ENCODE measurements around the gene INPP5J.

INPP5J gene

DNA sequence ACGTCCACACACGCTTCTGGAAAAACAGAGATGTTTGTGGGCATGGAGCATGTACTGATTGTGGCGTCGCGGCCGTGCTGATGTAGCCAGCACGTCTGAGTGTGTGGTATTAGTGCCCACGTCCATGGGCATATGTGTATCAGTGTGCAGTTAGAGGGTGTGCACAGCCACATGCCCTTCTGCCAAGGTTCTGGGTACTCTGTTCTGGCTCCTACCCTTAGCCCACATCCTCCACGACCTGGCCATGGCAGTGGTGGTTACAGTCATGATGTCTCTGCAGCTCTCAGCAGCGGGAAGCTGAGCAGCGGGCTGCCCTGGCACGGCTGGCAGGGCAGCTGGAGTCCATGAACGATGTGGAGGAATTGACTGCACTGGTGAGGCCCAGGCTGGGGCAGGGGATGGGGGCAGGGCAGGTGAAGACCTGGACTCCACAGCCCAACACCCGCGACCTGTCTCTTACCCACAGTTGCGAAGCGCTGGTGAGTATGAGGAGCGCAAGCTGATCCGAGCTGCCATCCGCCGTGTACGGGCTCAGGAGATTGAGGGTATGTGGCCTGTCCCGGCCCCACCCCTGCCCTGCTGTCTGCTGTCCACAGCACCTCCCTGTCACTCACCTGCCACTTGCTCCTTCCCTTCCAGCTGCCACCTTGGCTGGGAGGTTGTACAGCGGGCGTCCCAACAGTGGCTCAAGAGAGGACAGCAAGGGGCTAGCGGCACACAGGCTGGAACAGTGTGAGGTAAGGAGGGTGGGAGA, 34.4 kb upstream of the INPP5J start:
- H3K79me2 ChIP-seq (ENCODE audit: control insufficient read depth, insufficient read depth, low read length, unreplicated experiment), result peaks cover 36% of the 10 kb centered on the region
- H3K4me1 ChIP-seq (ENCODE audit: control insufficient read depth, insufficient read depth, low read length, unreplicated experiment), result peaks cover 9% of the 10 kb centered on the region
- H3K27me3 ChIP-seq (ENCODE audit: insufficient read depth, low read length), result no peaks in the 10 kb centered on the region
- H3K36me3 ChIP-seq (ENCODE audit: insufficient read depth, low read length), result no peaks in the 10 kb centered on the region
- no peak overlapping the region for H2AFZ ChIP-seq (ENCODE audit: low read length, unreplicated experiment)
- no peak overlapping the region for H3K27ac ChIP-seq (ENCODE audit: low read depth, low read length)
- no peak overlapping the region for H3K4me3 ChIP-seq (ENCODE audit: low read depth, low read length)

GRCh38 chr22:31089160-31090100, 33.3 kb upstream of the INPP5J start:
- Histone ChIP-seq H3K27ac (ENCODE audit: low read depth, low read length) (no peak overlapping the region), H3K27me3 (ENCODE audit: insufficient read depth, low read length) (no peaks in the 10 kb centered on the region), H3K36me3 (ENCODE audit: insufficient read depth, low read length) (no peaks in the 10 kb centered on the region), H2AFZ (ENCODE audit: low read length, unreplicated experiment) (no peak overlapping the region), H3K4me3 (ENCODE audit: low read depth, low read length) (no peak overlapping the region), H3K4me1 (ENCODE audit: control insufficient read depth, insufficient read depth, low read length, unreplicated experiment) (peaks cover 3% of the 10 kb centered on the region), H3K79me2 (ENCODE audit: control insufficient read depth, insufficient read depth, low read length, unreplicated experiment) (peaks cover 26% of the 10 kb centered on the region)

GRCh38 chr22:31090217-31091085, 32.3 kb upstream of the INPP5J start:
- Histone ChIP-seq H3K27ac (ENCODE audit: low read depth, low read length) (no peak overlapping the region), H3K36me3 (ENCODE audit: insufficient read depth, low read length) (no peaks in the 10 kb centered on the region), H2AFZ (ENCODE audit: low read length, unreplicated experiment) (no peak overlapping the region), H3K4me1 (ENCODE audit: control insufficient read depth, insufficient read depth, low read length, unreplicated experiment) (peaks cover 3% of the 10 kb centered on the region), H3K27me3 (ENCODE audit: insufficient read depth, low read length) (no peaks in the 10 kb centered on the region), H3K79me2 (ENCODE audit: control insufficient read depth, insufficient read depth, low read length, unreplicated experiment) (peaks cover 19% of the 10 kb centered on the region), H3K4me3 (ENCODE audit: low read depth, low read length) (no peak overlapping the region)

DNA sequence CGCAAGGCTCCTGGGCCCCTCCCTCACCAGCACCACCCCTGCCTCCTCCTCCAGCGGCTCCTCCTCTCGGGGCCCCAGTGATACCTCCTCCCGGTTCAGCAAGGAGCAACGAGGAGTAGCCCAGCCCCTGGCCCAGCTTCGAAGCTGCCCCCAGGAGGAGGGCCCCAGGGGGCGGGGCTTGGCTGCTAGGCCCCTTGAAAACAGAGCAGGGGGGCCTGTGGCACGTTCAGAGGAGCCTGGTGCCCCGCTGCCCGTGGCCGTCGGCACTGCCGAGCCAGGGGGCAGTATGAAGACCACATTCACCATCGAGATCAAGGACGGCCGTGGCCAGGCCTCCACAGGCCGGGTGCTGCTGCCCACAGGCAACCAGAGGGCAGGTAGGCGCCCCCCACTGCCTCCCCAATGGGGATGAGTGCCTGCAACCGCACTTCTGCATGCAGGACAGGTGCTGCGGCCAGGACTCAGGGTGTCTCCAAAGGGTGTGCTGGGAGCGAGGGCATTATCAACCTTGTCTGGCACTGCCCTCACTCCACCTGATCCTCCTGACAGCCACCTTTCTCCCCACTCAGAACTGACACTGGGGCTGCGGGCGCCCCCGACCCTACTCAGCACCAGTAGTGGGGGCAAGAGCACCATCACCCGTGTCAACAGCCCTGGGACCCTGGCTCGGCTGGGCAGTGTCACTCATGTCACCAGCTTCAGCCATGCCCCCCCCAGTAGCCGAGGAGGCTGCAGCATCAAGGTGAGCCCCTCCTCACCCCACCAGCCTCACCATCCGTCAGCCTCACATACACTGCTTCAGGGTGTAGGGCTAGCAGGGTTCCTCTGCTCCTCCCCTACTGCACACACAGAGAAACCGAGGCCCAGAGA, 31.4 kb upstream of the INPP5J start:
- H2AFZ ChIP-seq (ENCODE audit: low read length, unreplicated experiment), result no peak overlapping the region
- H3K79me2 ChIP-seq (ENCODE audit: control insufficient read depth, insufficient read depth, low read length, unreplicated experiment), result peaks cover 10% of the 10 kb centered on the region
- no peak overlapping the region for H3K4me3 ChIP-seq (ENCODE audit: low read depth, low read length)
- H3K36me3 ChIP-seq (ENCODE audit: insufficient read depth, low read length), result no peaks in the 10 kb centered on the region
- H3K27ac ChIP-seq (ENCODE audit: low read depth, low read length), result no peak overlapping the region
- no peaks in the 10 kb centered on the region for H3K27me3 ChIP-seq (ENCODE audit: insufficient read depth, low read length)
- no peaks in the 10 kb centered on the region for H3K4me1 ChIP-seq (ENCODE audit: control insufficient read depth, insufficient read depth, low read length, unreplicated experiment)

- Histone ChIP-seq H3K27me3 (ENCODE audit: insufficient read depth, low read length) (no peaks in the 10 kb centered on the region), H3K79me2 (ENCODE audit: control insufficient read depth, insufficient read depth, low read length, unreplicated experiment) (peaks cover 4% of the 10 kb centered on the region), H3K36me3 (ENCODE audit: insufficient read depth, low read length) (no peaks in the 10 kb centered on the region), H2AFZ (ENCODE audit: low read length, unreplicated experiment) (no peak overlapping the region), H3K4me3 (ENCODE audit: low read depth, low read length) (no peak overlapping the region), H3K4me1 (ENCODE audit: control insufficient read depth, insufficient read depth, low read length, unreplicated experiment) (no peaks in the 10 kb centered on the region), H3K27ac (ENCODE audit: low read depth, low read length) (no peak overlapping the region)
Observed at GRCh38 chr22:31092161-31092560, 30.6 kb upstream of the INPP5J start.

DNA sequence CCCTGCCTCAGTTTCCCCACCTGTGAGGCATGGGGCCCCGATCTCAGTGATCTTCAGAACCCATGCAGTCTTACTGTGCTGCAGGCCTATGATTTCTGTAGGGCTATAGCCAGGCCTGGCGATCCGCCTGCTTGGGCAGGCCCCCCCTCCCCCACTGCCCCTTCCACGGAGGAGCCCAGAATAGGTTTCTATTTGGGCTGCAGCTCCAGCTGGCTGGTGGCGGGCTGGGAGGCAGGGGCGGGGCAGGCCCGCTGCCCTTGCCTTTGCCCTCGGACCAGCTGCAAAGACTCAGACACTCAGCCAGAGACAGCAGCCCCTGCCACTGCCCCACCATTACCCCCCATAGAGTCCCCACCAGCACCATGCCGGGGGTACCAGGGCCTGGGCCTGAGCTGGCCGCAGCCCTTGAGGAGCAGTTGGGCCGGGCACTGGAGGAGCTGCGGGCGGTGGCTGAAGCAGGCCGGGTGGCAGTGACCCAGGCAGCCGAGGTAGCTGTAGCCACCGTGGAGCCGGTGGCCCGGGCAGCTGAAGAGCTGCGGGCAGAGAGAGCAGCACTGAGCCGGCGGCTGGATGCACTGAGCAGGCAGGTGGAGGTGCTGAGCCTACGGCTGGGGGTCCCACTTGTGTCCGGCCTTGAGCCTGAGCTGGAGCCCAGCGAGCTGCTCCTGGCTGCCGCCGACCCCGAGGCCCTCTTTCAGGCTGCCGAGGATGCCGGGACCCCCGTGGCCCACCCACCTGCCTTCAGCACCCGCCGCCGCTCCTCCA, 29.5 kb upstream of the INPP5J start:
- Histone ChIP-seq H2AFZ (ENCODE audit: low read length, unreplicated experiment) (no peak overlapping the region), H3K36me3 (ENCODE audit: insufficient read depth, low read length) (no peaks in the 10 kb centered on the region), H3K4me3 (ENCODE audit: low read depth, low read length) (no peak overlapping the region), H3K4me1 (ENCODE audit: control insufficient read depth, insufficient read depth, low read length, unreplicated experiment) (no peaks in the 10 kb centered on the region), H3K79me2 (ENCODE audit: control insufficient read depth, insufficient read depth, low read length, unreplicated experiment) (no peaks in the 10 kb centered on the region), H3K27me3 (ENCODE audit: insufficient read depth, low read length) (no peaks in the 10 kb centered on the region), H3K27ac (ENCODE audit: low read depth, low read length) (no peak overlapping the region)

DNA sequence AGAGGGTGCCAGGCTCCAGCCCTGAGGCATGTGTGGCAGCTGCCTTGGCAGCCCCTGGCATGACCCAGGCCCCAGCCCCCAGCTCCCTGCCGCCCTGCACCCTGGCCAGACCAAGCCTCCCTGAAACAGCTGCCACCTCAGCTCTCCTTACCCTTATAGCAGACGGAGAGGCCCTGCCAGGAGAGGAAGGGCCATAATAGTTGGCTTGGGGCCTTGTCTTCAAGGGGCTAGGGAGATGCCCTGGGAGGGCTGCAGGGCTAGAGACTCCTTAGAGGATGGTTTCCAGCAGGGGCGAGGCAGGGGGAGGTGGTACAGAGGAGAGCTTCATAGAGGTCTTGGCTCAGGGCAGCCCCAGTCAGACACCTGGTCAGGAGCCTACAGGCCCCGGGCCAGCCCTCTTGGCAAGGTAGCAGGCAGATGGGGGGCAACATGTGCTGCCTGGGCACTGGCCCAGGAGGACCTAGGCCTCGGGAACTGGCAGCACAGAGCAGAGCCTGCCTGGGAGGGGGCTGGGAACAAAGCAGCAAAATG, 28.7 kb upstream of the INPP5J start:
- Histone ChIP-seq H3K36me3 (ENCODE audit: insufficient read depth, low read length) (no peaks in the 10 kb centered on the region), H3K4me3 (ENCODE audit: low read depth, low read length) (no peak overlapping the region), H3K4me1 (ENCODE audit: control insufficient read depth, insufficient read depth, low read length, unreplicated experiment) (no peaks in the 10 kb centered on the region), H3K27ac (ENCODE audit: low read depth, low read length) (no peak overlapping the region), H2AFZ (ENCODE audit: low read length, unreplicated experiment) (no peak overlapping the region), H3K27me3 (ENCODE audit: insufficient read depth, low read length) (no peaks in the 10 kb centered on the region), H3K79me2 (ENCODE audit: control insufficient read depth, insufficient read depth, low read length, unreplicated experiment) (no peaks in the 10 kb centered on the region)

DNA sequence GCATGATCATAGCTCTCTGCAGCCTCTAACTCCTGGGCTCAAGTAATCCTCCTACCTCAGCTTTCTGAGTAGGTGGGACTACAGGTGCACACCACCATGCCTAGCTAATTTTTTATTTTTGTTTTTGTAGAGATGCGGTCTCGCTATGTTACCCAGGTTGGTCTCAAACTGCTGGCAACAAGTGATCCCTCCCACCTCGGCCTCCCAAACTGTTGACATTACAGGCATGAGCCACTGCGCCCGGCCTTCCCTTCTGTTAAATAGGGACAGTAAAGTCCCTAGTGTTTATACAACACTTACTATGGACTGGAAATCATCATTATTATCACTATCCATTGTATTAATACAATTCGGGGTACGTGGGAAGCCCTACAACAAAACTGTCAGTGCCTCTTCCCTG, 28.0 kb upstream of the INPP5J start:
- H3K79me2 ChIP-seq (ENCODE audit: control insufficient read depth, insufficient read depth, low read length, unreplicated experiment), result no peaks in the 10 kb centered on the region

DNA sequence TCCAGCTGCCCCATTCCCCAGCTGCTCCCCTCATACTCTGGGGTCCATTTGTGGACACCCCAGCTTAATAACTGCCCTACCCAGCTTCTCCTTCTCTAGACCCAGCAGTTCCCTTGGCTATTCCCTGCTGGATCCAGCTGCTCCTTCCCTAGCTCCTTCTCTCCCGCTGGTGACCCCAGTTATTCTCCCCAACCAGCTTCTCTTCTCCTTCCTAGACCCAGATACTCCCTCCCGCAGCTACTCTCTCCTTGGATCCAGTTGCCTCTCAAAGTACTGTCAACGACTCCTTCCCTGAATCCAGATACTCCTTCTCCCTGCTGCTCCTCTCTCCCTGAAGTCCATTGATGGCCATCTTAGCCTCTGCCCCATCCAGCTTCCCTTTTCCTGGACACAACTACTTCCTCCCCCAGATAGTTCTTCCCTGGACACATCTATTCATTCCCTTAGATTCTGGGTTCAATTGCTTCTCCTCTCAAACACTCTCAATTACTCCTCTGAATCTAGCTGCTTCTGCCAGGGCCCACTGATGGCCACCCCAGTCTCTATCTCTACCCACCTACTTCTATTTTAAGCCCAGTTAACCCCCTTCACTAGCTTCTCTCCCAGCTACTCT, 27.0 kb upstream of the INPP5J start:
- Histone ChIP-seq H3K36me3 (ENCODE audit: insufficient read depth, low read length) (no peaks in the 10 kb centered on the region), H3K4me3 (ENCODE audit: low read depth, low read length) (no peak overlapping the region), H3K27ac (ENCODE audit: low read depth, low read length) (no peak overlapping the region), H2AFZ (ENCODE audit: low read length, unreplicated experiment) (no peak overlapping the region), H3K79me2 (ENCODE audit: control insufficient read depth, insufficient read depth, low read length, unreplicated experiment) (no peaks in the 10 kb centered on the region), H3K4me1 (ENCODE audit: control insufficient read depth, insufficient read depth, low read length, unreplicated experiment) (no peaks in the 10 kb centered on the region), H3K27me3 (ENCODE audit: insufficient read depth, low read length) (no peaks in the 10 kb centered on the region)

More for the DNA sequence above, 28.0 kb upstream of the INPP5J start:
- H3K4me1 ChIP-seq (ENCODE audit: control insufficient read depth, insufficient read depth, low read length, unreplicated experiment), result no peaks in the 10 kb centered on the region
- H3K27ac ChIP-seq (ENCODE audit: low read depth, low read length), result no peak overlapping the region
- H3K4me3 ChIP-seq (ENCODE audit: low read depth, low read length), result no peak overlapping the region
- H2AFZ ChIP-seq (ENCODE audit: low read length, unreplicated experiment), result no peak overlapping the region
- no peaks in the 10 kb centered on the region for H3K36me3 ChIP-seq (ENCODE audit: insufficient read depth, low read length)
- H3K27me3 ChIP-seq (ENCODE audit: insufficient read depth, low read length), result no peaks in the 10 kb centered on the region
